MV-4-11 (cell line): ENCODE results near the gene DENND1B.

Experiments used
- DNase-seq: peaks from one replicate; lab custom pipeline; 2025; lab: John Stamatoyannopoulos, UW

DENND1B gene

GRCh38 chr1:197468543-197469175 is 306.6 kb downstream of the DENND1B start:
- DNase-seq: no peak

- DNase-seq: no peak
Observed at GRCh38 chr1:197467881-197468280, 307.4 kb downstream of the DENND1B start.

- no peak for DNase-seq
Observed at GRCh38 chr1:197466813-197467212, 308.5 kb downstream of the DENND1B start.

GRCh38 chr1:197465528-197466327 is 309.6 kb downstream of the DENND1B start:
- DNase-seq: no peak

GRCh38 chr1:197464044-197464443 is 311.2 kb downstream of the DENND1B start:
- no peak for DNase-seq

- no peak for DNase-seq
Observed at GRCh38 chr1:197463142-197463541, 312.1 kb downstream of the DENND1B start.

- DNase-seq: no peak
Observed at GRCh38 chr1:197462539-197462938, 312.7 kb downstream of the DENND1B start.
